Stimulated activated CD4-positive, alpha-beta T cell treated with anti-CD3 and anti-CD28 coated beads, Interleukin-15, amount 100 ng/mL, for 24 hours (primary cell): Measurements from ENCODE around the gene SP140L.
A peak's percentile ranks its signal among the peaks of the same experiment; 100 is the strongest.
"Not testable (repeated sequence)": the region's sequence is repeated elsewhere in the genome, so short reads cannot be mapped to it uniquely, and the experiment has no call there.

ENCODE experiments used
- DNase-seq: peaks from one replicate; pipeline ENCODE4 v3.0.0-alpha.2; 2020

Gene SP140L

GRCh38 chr2:230326453-230327417, at the start of gene SP140L:
Gene SP140L, plus strand, starts transcription at chr2:230327193. Its CDS starts 77 bp downstream, at chr2:230327270.
- peak; percentile 85 for DNase-seq

GRCh38 chr2:230282936-230283335, 44.1 kb upstream of the SP140L start:
- DNase-seq, result no peak

GRCh38 chr2:230286048-230286447, 40.9 kb upstream of the SP140L start:
- no peak for DNase-seq

- DNase-seq, result not testable (repeated sequence)
Observed at GRCh38 chr2:230289311-230289710, 37.7 kb upstream of the SP140L start.

GRCh38 chr2:230295192-230295591, 31.8 kb upstream of the SP140L start:
- no peak for DNase-seq

GRCh38 chr2:230296917-230297316, 30.1 kb upstream of the SP140L start:
- DNase-seq, result no peak

- DNase-seq, result no peak
Observed at GRCh38 chr2:230299618-230300017, 27.4 kb upstream of the SP140L start.

GRCh38 chr2:230305416-230306275, 21.3 kb upstream of the SP140L start:
- no peak for DNase-seq

GRCh38 chr2:230306474-230306873, 20.5 kb upstream of the SP140L start:
- no peak for DNase-seq

GRCh38 chr2:230307485-230307884, 19.5 kb upstream of the SP140L start:
- no peak for DNase-seq

GRCh38 chr2:230308402-230309000, 18.5 kb upstream of the SP140L start:
- DNase-seq, result no peak

GRCh38 chr2:230310792-230311191, 16.2 kb upstream of the SP140L start:
- DNase-seq, result not testable (repeated sequence)

- not testable (repeated sequence) for DNase-seq
Observed at GRCh38 chr2:230311634-230312033, 15.4 kb upstream of the SP140L start.

GRCh38 chr2:230312638-230313037, 14.4 kb upstream of the SP140L start:
- DNase-seq, result no peak

- DNase-seq, result no peak
Observed at GRCh38 chr2:230317366-230317765, 9.6 kb upstream of the SP140L start.

- DNase-seq, result no peak
Observed at GRCh38 chr2:230318190-230319121, 8.5 kb upstream of the SP140L start.

- peak; percentile 76 for DNase-seq
Observed at GRCh38 chr2:230319211-230319862, 7.7 kb upstream of the SP140L start.

- no peak for DNase-seq
Observed at GRCh38 chr2:230321031-230321430, 6.0 kb upstream of the SP140L start.

GRCh38 chr2:230322561-230323384, 4.2 kb upstream of the SP140L start:
- no peak for DNase-seq

- DNase-seq, result peak; percentile 38
Observed at GRCh38 chr2:230323385-230324106, 3.4 kb upstream of the SP140L start.
